Cortex of kidney (tissue), 1 donor: ENCODE measurements around the gene ZNF691.
"Not testable (repeated sequence)": the region's sequence is repeated elsewhere in the genome, so short reads cannot be mapped to it uniquely, and the experiment has no call there.

Experiments
- DNase-seq: peaks from one replicate; lab custom pipeline; 2025; lab: John Stamatoyannopoulos, UW

The ZNF691 gene

GRCh38 chr1:42832641-42833240 is 13.7 kb upstream of the ZNF691 start:
- DNase-seq: no peak

DNA sequence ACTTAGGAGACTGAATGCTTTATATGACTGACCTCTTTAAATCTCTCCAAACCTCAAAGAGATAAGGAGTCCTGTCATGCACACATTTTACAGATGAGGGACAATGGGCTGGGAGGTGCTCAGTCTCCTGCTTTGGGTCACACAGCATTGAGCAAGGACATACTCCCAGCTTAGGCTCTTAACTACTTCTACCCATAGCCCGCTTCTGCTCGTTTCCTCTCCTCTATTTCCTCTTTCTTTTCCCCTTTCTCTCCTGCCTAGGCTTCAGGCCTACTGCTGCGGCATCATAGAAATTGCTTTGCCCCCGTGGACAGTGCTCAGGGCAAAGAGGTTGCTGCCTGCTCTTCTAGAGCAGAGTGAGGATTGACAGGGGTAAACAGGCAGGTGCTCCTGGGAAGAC is 12.4 kb upstream of the ZNF691 start:
- no peak for DNase-seq

- no peak for DNase-seq
Observed at GRCh38 chr1:42834803-42835202, 11.6 kb upstream of the ZNF691 start.

DNA sequence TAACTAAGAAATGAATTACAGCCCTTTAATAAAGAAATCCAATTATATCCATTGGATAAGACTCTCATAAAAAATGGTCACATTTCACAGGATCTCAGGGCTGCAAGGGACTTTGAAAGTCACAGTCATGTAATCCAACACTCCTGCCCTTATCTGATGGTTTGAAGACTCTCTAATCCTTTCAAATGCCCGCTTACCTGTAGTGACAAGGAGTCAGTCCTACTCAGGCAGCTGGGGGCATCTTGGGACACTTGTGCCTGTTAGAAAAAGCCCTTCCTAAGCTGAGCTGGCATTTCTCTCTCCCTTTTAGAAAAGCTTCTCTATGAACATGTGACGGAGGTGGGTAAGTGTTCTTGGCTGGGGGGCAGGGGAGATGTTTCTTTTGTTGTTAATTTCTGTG is 11.0 kb upstream of the ZNF691 start:
- DNase-seq: no peak

GRCh38 chr1:42837709-42838108 is 8.7 kb upstream of the ZNF691 start:
- DNase-seq: no peak

DNA sequence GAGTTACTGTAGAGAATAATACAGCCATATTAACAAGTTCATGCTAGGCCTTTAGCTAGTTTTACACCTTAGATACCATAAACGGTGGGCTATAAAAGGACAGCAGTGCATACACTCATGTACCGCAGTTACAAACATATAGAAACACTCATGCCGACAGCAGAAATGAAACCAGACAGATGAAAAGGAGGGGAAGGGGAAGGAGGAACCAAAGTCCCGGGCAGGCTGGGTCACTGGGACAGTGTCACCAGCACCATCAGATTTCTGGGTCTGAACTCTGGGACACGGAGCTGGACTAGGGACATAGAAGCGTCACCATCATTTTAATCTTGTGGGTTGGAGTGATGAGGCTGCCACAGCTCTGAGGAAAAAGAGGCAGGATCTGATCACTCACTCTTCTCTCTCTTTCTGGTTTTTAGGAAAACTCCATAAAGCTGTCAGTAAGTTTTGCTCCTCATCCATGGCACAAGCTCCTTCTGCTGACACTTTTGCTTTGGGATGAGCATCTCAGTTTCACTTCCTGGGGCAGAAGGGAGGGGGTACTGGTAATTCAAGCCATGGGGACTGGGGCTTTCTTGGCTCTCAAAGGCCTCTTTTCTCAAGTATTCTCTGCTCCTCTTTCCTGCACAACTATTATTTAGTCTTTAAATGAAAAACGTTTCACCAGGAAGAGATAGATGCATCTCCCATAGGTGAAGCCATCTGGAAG is 7.8 kb upstream of the ZNF691 start:
- no peak for DNase-seq

GRCh38 chr1:42841010-42841409 is 5.4 kb upstream of the ZNF691 start:
- no peak for DNase-seq

DNA sequence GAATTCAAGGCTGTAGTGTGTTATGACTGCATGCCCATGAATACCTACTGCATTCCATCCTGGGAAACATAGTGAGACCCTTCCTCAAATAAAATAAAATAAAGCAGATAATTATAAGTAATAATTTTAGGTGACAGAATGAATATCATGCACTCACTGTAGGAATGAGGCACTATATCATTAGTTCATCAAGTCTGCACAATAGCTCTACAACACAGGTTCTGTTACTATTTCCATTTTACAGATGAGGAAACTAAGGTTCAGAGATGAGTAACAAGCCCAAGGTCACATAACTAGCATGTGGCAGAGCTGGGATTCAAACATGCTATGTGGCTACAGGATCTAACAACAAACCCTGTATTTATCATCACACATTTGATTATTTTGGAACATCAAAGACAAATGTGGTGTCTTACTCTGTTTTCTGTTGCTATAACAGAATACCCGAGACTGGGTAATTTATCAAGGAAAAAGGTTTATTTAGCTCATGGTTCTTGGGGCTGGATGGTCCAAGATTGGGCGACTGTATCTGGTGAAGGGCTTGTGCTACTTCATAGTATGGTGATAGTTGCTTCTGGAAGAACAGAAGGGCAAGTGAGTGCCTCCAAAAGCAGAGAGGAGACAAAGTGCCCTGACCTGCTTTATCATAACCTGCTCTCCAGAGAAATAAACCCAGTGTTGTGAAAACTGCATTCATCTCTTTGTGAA is 4.8 kb upstream of the ZNF691 start:
- no peak for DNase-seq

DNA sequence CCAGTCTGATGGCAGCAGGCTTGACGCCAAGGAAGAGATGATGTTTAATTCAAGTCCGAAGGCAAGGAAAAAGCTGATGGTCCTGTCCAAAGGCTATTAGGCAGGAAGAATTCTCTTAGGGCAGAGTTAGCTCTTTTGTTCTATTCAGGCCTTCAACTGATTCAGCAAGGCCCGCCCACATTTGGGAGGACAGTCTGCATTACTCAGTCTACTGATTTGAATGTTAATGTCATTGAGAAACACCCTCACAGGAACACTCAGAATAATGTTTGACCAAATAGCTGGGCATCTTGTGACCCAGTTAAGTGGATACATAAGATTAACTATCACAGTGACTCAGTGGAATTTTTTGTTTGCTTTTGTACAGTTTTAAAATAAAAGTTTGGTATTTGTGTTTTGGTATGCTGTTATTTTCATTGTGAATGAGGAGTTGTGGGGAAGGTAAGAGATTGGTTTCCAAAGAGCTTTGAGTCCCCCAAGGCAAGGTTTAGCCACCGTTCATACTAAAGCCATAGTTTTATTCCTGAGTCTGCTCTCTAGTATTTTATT is 1.7 kb upstream of the ZNF691 start:
- no peak for DNase-seq

DNA sequence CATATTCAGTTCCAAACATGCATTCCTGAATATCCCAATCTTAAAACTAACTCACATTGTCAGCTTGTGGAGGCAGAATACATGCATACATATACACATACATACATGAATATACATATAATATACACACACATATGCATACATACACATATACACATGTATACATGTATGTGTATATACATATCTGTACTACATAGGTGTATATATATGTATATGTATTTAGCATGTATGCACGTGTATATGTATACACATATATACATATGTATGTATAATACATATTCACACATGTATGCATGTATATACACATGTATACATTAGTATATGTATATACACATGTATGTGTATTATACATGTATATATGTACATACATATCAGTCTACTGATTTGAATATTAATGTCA is 1.2 kb upstream of the ZNF691 start:
- DNase-seq: no peak

DNA sequence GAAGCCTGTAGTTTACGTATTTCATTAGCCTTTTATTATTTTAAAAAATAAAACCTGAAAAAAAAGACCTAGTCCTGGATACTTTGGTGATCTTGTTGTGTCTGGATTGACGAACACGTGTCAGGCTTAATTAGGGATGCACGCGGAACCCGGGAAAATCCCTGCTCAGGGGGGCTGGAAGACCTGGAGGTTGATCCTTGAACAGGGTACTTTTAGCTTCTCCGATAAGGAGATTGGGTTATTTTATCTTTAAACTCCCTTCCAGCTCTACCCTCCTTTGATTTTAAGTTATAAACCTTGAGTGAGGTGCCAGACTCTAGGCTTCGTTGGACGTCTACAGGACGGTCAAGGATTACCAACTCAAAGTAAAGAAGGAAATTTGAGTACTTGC is 552 bp upstream of the ZNF691 start:
- no peak for DNase-seq

DNA sequence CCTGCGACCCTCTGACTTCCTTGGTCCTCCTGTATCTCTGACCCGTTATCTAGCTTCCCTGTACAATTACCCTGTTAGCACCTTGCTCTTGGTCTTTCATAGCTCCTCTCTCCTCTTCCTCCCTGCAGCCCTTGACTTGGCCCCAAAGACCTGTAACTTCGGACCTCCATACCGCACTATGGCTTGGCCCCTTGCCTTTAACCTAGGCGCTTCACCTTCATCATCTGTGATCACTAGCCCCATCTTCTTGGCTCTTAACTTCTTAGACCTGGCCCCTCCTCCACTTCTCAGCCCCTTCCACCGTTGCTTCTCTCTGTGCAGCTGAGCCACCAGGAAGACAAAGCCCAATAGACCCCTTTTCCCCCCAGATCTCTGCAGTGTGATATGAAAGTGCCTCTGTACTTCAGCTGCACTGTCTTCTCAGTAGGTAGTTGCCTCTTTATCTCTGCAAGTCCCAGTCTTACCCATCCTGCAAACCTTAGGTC is 740 bp downstream of the ZNF691 start:
- no peak for DNase-seq

DNA sequence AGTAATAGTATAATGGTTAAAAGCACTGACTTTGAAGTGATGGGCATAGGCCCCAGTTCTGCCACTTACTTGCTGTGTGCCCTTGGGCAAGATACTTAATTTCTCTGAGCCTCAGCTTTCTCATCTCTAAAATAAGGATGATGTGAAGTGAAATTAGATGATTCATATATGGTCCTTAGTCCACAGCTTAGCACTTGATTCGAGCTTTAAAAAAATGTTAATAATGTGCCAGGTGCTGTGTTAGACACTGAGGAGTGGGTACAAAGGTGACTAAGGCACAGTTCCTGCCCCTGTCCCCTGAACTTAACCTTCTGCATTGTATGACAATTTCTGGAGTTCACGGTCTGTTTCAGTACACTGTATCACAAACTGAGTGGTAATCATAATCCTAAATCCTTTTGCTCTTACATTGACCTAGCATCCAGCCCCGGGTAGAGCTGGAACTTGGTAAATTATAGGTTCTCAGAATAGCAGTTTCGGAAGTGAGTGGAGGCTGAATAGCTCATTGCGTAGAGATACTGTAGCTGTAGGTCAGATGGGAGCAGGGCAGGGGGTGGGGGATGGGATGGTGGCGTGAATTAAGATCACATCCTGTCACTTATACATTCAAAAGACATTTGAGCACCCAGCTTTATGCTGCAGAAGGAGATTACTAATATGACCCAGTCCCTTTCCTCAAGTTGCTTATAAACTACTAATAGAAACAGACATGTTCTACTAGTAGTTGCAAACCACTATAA is 1.5 kb downstream of the ZNF691 start:
- no peak for DNase-seq

GRCh38 chr1:42848823-42849537 is 2.6 kb downstream of the ZNF691 start:
- no peak for DNase-seq

DNA sequence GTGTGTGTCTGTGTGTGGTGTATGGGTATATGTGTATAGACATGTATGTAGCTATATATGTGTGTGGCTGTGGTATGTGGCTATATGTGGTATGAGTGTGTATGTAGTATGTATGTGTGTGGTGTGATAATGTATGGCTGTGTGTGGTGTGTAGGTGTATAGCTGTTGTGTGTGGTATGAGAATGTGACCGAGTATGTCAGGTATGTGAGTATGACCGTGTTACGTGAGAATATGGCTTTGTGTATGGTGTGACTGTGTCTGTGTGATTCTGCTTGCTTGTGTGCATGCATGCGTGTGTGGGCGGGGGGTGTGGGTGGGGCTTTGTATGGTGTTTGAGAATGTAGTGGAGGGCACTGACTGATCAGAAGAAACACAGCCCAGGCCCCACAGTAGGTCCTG is 3.5 kb downstream of the ZNF691 start:
- no peak for DNase-seq

GRCh38 chr1:42851420-42851819 is 5.0 kb downstream of the ZNF691 start:
- DNase-seq: no peak

DNA sequence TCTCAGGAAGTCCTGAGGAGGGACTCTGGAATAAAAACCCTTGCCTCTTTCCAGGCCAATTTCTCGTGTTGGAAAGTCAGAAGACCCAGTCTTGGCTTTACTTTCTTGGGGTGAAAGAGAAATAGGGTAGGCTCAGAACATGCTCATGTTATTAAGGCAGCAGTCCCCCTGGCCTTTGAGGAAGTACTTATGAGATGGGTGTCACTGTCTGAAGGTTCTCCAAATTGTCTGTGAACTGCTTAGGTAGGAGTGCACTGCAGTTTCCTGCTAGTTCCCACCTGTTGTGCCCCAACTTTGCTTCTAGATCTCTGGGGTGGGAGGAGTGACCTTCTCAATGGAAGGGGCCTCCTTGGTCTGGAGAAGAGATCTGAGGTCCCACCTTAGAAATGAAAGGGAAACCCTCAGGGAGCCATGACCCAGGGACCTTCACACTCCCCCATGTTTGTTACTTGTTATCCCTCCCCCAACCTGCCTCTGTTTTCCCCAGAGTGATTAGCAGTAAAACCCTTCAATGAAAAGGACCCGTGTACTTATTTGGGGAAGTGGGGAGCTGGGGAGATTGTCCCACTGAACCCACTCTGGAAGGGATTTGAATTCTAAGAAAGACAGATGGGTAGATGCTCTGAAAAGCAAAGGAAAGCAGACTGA is 5.7 kb downstream of the ZNF691 start:
- no peak for DNase-seq

GRCh38 chr1:42852608-42852980 is 6.2 kb downstream of the ZNF691 start:
- no peak for DNase-seq

- no peak for DNase-seq
Observed at GRCh38 chr1:42853116-42853884, 6.9 kb downstream of the ZNF691 start.

DNA sequence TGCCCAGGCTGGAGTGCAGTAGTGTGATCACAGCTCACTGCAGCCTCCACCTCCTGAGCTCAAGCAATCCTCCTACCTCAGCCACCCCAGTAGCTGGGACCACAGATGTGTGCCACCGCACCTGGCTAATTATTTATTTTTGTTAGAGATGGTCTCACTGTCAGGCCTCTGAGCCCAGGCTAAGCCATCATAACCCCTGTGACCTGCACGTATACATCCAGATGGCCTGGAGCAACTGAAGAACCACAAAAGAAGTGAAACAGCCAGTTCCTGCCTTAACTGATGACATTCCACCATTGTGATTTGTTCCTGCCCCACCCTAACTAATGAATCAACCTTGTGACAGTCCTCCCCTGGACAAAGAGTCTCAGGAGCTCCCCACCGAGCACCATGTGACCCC is 10.1 kb downstream of the ZNF691 start:
- not testable (repeated sequence) for DNase-seq
